ENCODE data around the gene SLC38A8. TPM values are rescaled to one million over a fixed set of nuclear protein-coding genes. Genes with fewer than 3 reads are reported as not detected.

Gene SLC38A8
- total RNA-seq, 1 donor from 2014 or later: not detected

DNA sequence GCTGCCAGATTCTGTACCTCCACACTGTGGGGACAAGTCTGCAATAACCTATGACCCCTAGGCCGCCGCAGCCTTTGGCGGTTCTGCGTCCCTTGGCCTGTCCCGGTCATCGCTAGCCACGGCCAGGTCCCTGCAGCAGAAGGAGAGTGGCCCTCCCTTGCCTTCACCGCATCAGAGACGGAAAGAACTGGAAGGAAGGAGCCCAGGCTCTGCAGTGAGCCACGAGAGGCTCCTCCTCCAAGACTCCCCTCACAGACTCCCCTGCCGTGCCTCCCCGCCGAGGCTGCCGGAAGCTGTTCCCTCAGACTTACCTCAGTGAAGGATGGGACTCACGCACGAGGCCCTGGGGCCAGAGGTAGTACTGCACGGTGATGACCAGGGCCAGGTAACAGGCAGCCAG is 11.0 kb downstream of the SLC38A8 start:
- no peak for DNase-seq

DNA sequence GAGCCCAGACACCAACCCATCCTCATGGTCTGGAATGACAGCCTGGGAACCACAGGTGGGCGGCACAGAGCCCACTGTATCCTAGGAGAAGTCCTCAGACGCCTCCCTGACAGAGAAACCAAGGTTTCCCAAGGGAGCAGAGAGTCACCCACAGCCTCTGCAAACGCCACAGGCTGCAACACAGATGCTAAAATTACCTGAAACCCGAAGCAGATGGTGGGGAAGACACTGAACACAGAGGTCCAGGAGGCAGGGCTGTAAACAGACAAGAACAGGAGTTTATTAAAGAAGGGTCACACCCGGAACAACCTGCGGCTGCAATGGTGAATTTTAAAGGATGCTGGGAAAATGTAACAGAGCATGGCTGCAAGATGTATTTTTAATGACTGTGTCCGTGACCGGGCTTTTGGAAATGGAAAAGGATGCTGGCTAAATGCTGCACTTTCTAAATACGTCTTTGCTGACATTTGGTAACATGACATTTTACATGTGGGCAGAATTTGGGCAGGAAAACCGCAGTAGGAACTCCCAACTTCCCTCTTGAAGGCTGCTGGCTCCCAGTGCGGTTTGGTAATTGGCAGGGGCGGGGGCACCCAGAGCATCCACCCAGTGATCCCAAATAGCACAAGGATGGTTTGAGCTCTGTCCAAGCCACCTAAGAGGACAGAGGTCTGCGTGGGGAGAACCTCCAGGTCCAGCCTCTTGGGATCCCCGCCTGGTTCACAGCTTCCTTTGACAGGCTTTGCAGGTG is 13.1 kb downstream of the SLC38A8 start:
- no peak for DNase-seq

DNA sequence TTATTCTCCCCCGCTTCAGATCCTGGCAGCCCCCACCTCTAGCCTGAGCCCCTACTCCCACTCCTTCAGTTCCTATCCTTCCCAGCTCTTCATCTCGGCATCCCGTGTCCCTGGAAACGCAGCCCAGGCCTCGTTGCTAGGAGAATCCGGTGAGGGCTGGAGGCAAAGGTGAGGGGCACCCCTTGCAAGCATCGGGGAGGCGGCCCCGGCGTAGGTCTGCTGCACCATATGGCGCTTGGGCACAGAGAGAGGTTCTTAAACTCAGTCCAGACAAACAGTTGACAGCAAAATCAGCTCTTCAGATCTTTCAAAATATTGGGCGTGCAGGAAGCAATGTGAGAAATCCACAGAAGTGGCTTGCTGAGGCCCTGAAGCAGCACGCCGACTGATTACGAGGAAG is 15.0 kb downstream of the SLC38A8 start:
- DNase-seq: no peak

DNA sequence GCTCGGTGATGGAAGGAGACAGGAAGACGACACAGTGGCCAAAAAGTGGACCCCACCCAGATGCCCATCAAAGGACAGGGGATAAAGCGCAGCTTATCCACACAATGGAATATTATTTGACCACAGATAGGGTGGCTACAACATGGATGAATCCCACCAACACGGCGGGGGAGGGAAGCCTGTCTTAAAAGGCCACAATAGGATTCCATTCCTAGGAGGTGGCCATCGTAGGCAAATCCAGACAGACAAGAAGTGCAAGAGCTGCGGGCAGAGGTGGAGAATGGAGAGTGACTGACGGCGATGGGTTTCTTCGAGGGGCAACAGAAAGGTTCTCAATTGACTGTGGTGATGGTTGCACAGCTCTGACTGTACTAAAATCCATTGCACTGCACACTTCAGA is 16.0 kb downstream of the SLC38A8 start:
- no peak for DNase-seq

DNA sequence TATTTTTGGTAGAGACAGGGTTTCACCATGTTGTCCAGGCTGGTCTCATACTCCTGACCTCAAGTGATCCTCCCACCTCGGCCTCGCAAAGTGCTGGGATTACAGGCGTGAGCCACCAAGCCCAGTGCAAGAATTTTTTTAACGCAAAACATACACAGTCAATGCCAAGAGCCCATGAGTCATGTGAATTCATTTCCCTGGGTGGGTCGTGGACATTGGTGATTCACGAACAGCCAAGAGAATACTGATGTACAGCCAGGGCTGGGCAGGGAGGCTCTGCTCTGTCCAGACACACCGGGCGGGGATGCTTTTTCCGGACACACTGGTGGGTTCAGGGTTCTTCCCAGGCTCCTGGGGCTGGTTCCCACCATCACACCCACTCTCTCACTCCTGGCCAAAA is 17.7 kb downstream of the SLC38A8 start:
- no peak for DNase-seq

DNA sequence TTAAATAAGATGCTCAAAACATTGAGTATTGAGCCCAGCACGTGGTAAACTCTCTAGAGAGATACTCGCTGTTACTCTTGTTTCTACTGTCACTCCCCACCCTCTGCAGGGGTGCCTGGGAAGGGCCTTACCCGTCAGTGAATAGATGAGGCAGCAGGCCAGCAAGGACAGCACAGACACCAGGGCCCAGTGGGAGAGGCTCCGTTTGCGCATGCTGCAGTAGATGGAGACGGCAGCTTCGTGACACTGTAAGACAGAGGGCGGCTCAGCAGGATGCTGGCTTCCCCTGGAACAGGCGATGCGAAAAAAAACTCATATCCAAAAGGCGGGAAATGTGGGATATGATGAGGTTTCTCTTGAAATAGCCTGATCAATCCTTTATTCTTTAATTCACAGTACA is 20.0 kb downstream of the SLC38A8 start:
- no peak for DNase-seq

DNA sequence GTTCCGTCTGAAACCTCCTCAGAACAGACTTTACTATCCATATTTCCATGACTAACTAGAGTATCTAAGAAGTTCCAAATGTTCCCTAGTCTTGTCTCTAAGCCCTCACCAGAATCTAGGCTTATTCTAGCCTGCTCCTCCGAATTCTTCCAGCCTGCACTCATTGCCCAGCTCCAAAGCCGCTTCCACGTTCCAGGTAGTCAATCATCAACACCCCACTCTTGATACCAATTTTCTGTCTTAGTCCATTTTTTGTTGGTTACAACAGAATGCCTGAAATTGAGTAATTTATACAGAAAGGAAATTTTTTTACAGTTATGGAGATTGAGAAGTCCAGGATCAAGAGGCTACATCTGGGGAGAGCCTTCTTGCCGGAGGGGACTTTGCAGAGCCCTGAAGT is 21.1 kb downstream of the SLC38A8 start:
- no peak for DNase-seq

DNA sequence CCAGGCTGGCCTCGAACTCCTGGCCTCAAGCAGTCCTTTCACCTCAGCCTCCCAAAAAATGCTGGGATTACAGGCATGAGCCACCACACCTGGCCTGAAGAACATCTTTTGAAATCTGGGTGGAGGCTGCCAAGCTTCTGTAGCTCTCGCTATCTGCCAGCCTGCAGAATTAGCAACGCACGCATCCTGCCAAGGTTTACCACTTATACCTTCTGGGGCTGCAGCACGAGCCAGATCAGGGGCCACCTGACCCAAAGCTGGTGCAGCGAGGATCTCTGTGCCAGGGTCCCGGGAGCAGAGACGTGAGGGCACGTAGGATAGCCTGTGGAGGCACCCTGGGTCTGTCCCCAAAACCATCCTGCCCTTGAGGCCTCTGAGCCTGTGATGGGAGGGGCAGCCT is 22.2 kb downstream of the SLC38A8 start:
- no peak for DNase-seq

DNA sequence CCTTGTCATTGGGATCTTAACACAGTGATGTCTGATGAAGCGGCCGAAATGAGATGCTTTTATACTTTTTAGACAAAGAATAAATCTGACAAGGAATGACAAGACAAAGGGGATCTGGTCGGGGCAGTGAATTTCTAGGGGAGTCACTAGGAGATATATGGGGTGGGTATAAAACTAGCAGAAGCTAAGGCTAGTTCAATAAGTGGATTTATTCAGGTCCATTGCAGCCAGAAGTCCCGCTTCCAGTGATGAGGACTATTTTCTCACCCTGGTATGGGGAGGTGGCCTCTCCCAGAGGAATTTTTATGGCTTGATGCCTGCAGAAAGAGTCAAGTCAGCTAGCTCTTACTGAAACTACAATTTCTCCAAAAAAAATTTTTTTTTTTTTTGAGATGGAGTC is 23.9 kb downstream of the SLC38A8 start:
- no peak for DNase-seq

DNA sequence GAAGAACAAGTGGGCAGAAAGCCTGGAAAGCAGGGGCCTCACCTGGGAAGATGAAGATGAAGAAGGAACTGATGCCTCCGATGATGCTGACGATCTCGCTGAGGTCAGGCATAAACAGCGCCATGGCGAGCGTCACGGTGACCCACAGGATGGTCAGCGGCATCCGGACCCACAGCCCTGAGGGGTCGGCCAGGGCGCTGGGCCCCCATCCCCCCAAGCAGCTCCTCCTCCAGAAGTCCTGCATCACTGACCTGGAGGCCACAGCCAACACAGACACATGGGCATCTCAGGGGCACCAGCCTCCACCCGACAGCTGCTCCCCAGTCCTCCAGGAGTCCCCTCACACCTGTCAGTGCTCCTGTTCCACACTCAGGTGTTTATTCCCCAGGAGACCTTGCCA is 26.1 kb downstream of the SLC38A8 start:
- DNase-seq: no peak

DNA sequence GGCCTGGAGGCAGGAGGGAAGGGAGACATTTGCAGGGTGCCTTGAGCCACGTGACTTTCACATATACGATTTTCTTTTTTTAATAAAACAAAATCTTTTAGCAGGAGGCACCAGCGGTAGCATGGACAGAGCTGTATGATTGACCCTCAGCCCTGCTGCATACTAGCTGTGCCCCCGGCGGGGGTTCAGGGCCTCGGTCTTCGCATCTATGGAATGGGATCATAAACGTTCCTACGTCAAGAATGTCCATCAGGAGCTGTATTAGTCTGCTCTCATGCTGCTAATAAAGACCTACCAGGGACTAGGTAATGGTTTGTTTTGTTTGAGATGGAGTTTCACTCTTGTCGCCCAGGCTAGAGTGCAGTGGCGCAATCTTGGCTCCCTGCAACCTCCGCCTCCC is 27.2 kb downstream of the SLC38A8 start:
- no peak for DNase-seq

DNA sequence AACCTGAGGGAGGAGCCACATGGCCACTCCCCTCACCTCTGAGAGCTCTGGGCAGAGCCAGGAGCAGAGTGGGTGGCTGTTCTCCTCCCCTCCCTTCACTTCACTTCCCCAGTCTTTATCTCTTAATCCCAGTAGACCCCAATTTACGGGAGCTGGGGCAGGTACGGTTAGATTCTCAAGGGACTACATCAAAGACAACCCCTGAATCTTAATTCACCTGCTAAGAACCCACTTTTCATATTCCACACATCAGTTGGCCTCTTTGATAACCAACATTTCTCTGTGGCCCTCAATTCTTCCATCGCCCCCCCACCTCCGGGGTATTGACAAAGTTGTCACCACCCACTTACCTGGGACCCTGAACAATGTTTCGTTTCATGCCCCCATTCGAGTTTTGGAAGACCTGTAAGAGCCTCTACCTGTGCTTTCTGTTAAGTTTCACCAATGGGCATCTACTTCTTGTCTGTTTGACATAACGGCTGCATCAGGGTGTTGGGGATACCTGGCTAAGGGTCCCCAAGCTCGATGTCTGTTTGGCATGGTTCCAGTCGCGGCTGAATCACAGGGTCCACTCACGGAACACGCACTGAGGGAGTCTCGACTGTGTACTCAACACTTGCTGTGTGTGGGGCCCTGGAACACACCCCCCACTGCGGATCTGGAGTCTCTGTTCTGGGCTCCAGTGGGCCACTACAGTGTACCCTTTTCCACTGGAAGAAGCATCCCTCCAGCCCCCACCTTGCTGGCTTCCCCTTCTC is 27.8 kb downstream of the SLC38A8 start:
- DNase-seq: no peak

DNA sequence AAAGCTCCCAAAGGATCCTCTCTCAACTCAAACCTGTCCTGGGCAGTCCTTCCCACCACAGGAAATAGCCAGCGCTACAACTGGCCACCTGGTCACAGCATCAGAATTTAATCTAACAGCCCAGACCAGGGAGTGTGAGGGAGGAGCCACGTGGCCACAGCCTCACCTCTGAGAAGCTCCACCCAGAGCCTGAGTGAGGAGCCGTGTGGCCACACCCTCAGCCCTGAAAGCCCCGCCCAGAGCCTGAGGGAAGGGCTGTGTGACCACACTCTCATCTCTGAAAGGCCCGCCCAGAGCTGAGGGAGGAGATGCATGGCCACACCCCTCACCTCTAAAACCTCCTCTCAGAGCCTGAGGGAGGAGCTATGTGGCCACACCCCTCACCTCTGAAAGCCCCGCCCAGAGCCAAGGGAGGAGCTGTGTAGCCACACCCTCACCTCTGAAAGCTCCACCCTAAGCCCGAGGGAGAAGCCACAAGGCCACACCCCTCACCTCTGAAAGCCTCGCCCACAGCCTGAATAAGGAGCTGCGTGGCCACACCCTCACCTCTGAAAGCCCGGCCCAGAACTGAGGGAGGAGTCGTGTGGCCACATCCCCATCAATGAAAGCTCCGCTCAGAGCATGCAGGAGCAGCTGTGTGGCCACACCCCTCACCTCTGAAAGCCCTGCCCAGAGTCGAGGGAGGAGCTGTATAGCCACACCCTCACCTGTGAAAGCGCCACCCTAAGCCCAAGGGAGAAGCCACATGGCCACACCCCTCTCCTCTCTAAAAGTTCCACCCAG is 28.6 kb downstream of the SLC38A8 start:
- DNase-seq: no peak

DNA sequence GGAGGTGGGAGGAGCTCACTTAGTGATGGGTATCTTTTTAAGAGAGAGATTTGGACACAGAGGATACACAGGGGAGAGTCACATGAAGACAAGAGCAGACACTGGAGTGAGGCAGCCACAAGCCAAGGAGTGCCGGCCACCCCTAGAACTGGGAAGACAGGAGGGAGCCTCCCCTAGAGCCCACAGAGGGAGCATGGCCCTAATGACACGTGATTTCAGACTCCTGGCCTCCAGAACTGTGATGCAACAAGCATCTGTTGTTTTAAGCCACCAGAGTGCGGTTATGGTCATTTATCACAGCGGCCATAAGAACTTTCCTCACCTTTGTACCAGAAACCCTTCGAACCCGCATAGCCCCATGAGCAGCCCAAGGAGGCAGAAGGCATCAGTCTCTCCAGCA is 33.3 kb downstream of the SLC38A8 start:
- no peak for DNase-seq

DNA sequence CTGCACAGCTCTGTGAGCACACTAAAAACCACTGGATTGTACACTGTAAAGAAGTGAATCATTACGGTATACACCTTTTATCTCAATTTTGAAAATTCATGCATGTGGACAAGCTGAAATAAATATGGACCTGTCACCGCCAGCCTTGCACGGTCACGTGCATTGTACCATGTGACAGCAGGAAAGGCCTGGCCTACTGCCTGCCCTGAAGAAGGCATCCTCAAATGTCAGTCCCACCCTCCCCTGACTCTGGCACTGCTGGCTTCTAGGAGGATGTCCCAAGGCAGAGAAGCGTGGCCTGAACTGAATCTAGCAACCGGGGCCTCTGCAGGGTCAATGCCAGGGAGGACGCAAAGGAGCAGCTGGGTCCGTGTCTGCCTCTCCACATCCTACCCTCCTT is 34.6 kb downstream of the SLC38A8 start:
- peak; percentile 84 for DNase-seq

DNA sequence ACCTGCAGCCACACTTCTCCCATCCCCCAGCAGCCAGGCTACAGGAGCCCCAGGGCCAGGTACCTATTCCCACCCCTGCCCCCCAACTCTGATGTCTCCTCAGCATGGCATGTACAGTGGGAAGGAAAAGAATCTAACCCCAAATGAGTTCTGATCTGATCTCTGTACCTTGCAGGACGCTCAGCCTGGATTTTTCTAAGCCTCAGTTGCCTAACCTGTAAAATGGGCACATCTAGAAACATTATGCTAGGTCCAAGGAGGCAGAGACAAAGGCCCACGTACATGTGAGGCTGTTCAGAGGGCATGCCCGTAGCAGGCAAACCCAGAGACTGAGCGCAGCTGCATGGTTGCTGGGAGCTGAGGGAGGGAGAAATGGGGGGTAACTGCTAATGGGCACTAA is 35.1 kb downstream of the SLC38A8 start:
- DNase-seq: peak; percentile 71

DNA sequence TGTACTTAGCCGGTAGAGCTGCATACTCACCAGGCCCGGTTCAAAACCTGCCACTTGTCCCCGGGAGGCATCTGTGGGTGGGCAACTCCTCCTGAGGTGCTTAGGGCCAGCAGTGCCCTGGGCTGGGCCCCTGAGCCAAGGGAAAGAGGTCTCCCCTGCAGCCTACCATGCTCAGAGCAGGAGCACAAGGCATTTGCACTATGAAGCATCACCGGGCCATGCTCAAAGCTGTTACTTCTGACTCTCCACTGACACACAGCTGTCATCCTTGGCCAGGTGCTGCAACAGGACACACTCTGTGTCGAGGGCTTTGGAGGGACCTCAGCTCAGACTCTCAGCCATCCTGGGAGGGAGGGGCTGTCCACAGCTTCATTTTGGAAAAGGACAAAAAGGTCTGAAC is 37.2 kb downstream of the SLC38A8 start:
- DNase-seq: no peak

DNA sequence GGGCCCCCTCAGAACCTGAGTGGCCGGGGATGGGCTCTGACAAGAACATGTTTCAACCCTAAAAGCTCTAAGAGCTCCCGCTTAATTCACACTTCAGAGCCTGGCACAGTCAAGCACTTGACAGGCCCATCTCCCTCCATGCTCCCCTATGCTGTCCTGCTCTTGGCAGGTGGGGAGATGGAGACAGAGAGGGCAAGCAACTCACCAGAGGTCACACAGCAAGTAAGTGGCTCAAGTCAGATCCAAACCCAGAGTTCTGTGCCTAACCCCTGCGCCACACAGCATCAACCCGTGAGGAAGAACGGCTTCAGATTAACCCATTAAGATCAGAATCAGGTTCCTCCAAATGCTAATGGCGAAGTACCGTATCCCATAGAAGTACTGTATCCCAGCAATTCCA is 38.2 kb downstream of the SLC38A8 start:
- no peak for DNase-seq

DNA sequence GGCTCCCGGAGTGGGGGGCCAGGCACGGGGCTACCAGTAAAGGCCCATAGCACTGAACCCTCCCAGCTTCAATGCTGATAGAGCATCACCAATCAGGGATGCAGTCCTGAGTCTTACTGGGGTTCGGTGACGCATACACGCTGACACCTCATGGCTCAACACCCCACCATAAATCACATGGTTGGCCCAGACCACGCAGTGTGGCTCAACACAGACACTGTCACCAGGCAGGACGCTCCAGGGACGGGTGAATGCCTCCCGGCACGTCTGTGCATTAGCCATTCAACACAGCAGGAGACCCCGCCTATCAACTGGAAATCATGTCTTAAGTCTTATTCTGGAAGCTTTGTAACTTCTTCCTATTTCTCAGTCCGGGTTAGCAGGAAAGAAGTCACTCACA is 39.6 kb downstream of the SLC38A8 start:
- DNase-seq: no peak

DNA sequence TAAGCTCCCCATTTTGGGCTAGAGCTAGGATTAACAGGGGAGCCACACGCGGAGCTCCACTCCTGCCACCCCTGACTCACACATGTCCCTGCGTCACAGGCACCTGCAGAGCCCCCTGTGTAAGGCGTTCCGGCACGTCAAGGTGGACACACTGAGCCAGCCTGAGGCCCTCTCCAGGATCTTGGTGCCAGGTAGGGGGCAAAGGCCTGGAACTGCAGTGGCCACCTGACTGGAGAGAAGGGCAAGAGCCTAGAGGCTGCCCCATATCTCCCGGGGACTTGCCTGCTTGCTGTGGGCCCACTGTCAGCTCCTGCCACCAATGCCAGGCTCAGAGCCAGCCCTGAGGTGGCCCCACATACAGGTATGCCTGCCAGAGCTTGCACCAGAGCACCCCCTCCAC is 40.9 kb downstream of the SLC38A8 start:
- no peak for DNase-seq

DNA sequence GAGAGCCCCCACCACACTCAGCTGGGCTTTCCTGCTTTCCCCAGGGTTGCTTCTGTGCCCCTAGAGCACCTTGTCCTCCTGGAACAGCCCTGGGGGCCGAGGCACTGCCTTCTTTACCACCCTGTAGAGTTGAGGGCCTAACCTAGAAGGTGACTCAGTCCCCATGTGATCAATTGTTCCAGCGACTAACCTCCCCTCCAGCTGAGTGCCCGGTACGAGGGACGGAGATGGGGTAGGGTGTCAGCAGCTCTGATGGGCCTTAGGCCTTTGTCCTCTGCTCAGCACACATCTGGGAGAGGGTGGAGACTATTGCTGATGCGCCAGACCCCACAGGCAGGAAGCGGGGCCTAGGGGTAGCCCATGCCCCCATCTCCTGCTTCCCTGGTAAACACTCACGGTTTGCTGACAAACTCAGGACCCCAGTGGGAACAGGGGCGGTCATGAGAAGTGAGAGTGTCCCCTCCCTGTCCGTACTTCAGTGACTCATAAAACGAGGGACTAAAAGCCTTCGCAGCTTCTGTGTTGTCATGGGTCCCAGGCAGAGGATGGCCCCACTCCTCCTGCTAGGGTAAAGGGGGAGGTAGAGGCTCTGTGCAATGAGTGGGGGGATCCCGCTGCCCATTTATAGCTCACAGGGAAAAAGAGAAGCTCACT is 41.5 kb downstream of the SLC38A8 start:
- no peak for DNase-seq

DNA sequence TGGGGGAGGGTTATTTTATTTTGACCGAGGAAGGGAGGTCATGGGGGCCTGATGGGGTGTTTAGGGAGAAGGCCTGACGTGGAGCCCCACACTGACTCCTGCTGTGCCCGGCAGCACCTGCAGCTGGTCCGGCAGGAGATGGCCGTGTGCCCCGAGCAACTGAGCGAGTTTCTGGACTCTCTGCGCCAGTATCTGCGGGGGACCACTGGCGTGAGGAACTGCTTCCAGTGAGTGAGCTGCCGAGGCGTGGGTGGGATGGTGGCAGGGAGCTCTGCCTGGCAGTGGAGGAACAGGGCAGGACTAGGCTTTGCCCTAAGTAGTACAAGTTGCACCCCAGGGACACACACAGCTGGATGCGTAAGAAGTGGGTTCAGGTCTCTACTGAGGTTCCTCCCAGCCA is 44.5 kb downstream of the SLC38A8 start:
- DNase-seq: no peak

Data from tongue (tissue), 2 donors.